Measurements from ENCODE around the gene NEO1.
"Not testable (repeated sequence)": the region's sequence is repeated elsewhere in the genome, so short reads cannot be mapped to it uniquely, and the experiment has no call there.

NEO1 gene

GRCh38 chr15:73174171-73174570, 121.9 kb downstream of the NEO1 start:
- no peak for DNase-seq (ENCODE audit: insufficient read length)
- FAIRE-seq, result no peak
- no peak for TF ChIP-seq POLR2AphosphoS5 (IDR thresholded peaks at IDR 0.05; ENCODE audit: low read depth, low read length)
- no peak for TF ChIP-seq POLR2A (IDR thresholded peaks at IDR 0.05; ENCODE audit: low read depth, low read length)
- TF ChIP-seq TAF1 (IDR thresholded peaks at IDR 0.05; ENCODE audit: borderline replicate concordance, low read depth, low read length), result no peak

GRCh38 chr15:73175382-73175781, 123.1 kb downstream of the NEO1 start:
- TF ChIP-seq POLR2A (IDR thresholded peaks at IDR 0.05; ENCODE audit: low read depth, low read length) (no peak), TAF1 (IDR thresholded peaks at IDR 0.05; ENCODE audit: borderline replicate concordance, low read depth, low read length) (no peak), POLR2AphosphoS5 (IDR thresholded peaks at IDR 0.05; ENCODE audit: low read depth, low read length) (no peak)
- DNase-seq (ENCODE audit: insufficient read length) (no peak), FAIRE-seq (no peak)

GRCh38 chr15:73176598-73176997, 124.3 kb downstream of the NEO1 start:
- TF ChIP-seq TAF1 (IDR thresholded peaks at IDR 0.05; ENCODE audit: borderline replicate concordance, low read depth, low read length), result no peak
- TF ChIP-seq POLR2A (IDR thresholded peaks at IDR 0.05; ENCODE audit: low read depth, low read length), result no peak
- TF ChIP-seq POLR2AphosphoS5 (IDR thresholded peaks at IDR 0.05; ENCODE audit: low read depth, low read length), result no peak
- FAIRE-seq, result no peak
- DNase-seq (ENCODE audit: insufficient read length), result no peak

- DNase-seq (ENCODE audit: insufficient read length) (no peak), FAIRE-seq (no peak)
- no peak for TF ChIP-seq POLR2AphosphoS5 (IDR thresholded peaks at IDR 0.05; ENCODE audit: low read depth, low read length)
- TF ChIP-seq POLR2A (IDR thresholded peaks at IDR 0.05; ENCODE audit: low read depth, low read length), result no peak
- TF ChIP-seq TAF1 (IDR thresholded peaks at IDR 0.05; ENCODE audit: borderline replicate concordance, low read depth, low read length), result no peak
Measured at GRCh38 chr15:73183071-73183470, 130.8 kb downstream of the NEO1 start.

- DNase-seq (ENCODE audit: insufficient read length) (no peak), FAIRE-seq (no peak)
- TF ChIP-seq POLR2AphosphoS5 (IDR thresholded peaks at IDR 0.05; ENCODE audit: low read depth, low read length) (no peak), POLR2A (IDR thresholded peaks at IDR 0.05; ENCODE audit: low read depth, low read length) (no peak)
Measured at GRCh38 chr15:73190189-73190601, 137.9 kb downstream of the NEO1 start.

GRCh38 chr15:73195166-73195565, 142.9 kb downstream of the NEO1 start:
- TF ChIP-seq POLR2AphosphoS5 (IDR thresholded peaks at IDR 0.05; ENCODE audit: low read depth, low read length), result no peak
- no peak for TF ChIP-seq POLR2A (IDR thresholded peaks at IDR 0.05; ENCODE audit: low read depth, low read length)
- TF ChIP-seq TAF1 (IDR thresholded peaks at IDR 0.05; ENCODE audit: borderline replicate concordance, low read depth, low read length), result no peak
- DNase-seq (ENCODE audit: insufficient read length), result no peak
- FAIRE-seq, result no peak

GRCh38 chr15:73196113-73196512, 143.8 kb downstream of the NEO1 start:
- no peak for TF ChIP-seq POLR2AphosphoS5 (IDR thresholded peaks at IDR 0.05; ENCODE audit: low read depth, low read length)
- TF ChIP-seq TAF1 (IDR thresholded peaks at IDR 0.05; ENCODE audit: borderline replicate concordance, low read depth, low read length), result no peak
- no peak for TF ChIP-seq POLR2A (IDR thresholded peaks at IDR 0.05; ENCODE audit: low read depth, low read length)
- no peak for DNase-seq (ENCODE audit: insufficient read length)
- no peak for FAIRE-seq

GRCh38 chr15:73200339-73200738, 148.1 kb downstream of the NEO1 start:
- DNase-seq (ENCODE audit: insufficient read length), result no peak
- TF ChIP-seq TAF1 (IDR thresholded peaks at IDR 0.05; ENCODE audit: borderline replicate concordance, low read depth, low read length) (no peak), POLR2AphosphoS5 (IDR thresholded peaks at IDR 0.05; ENCODE audit: low read depth, low read length) (no peak), POLR2A (IDR thresholded peaks at IDR 0.05; ENCODE audit: low read depth, low read length) (no peak)
- no peak for FAIRE-seq

- FAIRE-seq, result no peak
- DNase-seq (ENCODE audit: insufficient read length), result no peak
- TF ChIP-seq POLR2AphosphoS5 (IDR thresholded peaks at IDR 0.05; ENCODE audit: low read depth, low read length) (no peak), TAF1 (IDR thresholded peaks at IDR 0.05; ENCODE audit: borderline replicate concordance, low read depth, low read length) (no peak), POLR2A (IDR thresholded peaks at IDR 0.05; ENCODE audit: low read depth, low read length) (no peak)
Measured at GRCh38 chr15:73210630-73211029, 158.4 kb downstream of the NEO1 start.

GRCh38 chr15:73212424-73212823, 160.2 kb downstream of the NEO1 start:
- DNase-seq (ENCODE audit: insufficient read length) (no peak), FAIRE-seq (no peak)
- no peak for TF ChIP-seq POLR2AphosphoS5 (IDR thresholded peaks at IDR 0.05; ENCODE audit: low read depth, low read length)
- no peak for TF ChIP-seq POLR2A (IDR thresholded peaks at IDR 0.05; ENCODE audit: low read depth, low read length)
- TF ChIP-seq TAF1 (IDR thresholded peaks at IDR 0.05; ENCODE audit: borderline replicate concordance, low read depth, low read length), result no peak

- not testable (repeated sequence) for FAIRE-seq; DNase-seq (ENCODE audit: insufficient read length)
Measured at GRCh38 chr15:73221450-73221849, 169.2 kb downstream of the NEO1 start.

GRCh38 chr15:73225358-73226015, 173.2 kb downstream of the NEO1 start:
- no peak for DNase-seq (ENCODE audit: insufficient read length)
- TF ChIP-seq POLR2A (IDR thresholded peaks at IDR 0.05; ENCODE audit: low read depth, low read length) (no peak), POLR2AphosphoS5 (IDR thresholded peaks at IDR 0.05; ENCODE audit: low read depth, low read length) (no peak), TAF1 (IDR thresholded peaks at IDR 0.05; ENCODE audit: borderline replicate concordance, low read depth, low read length) (no peak)
- no peak for FAIRE-seq

Measured in GM12892 (cell line).